Measurements from ENCODE around the gene PLEKHA6.

PLEKHA6 gene

GRCh38 chr1:204278251-204278650 is 81.5 kb downstream of the PLEKHA6 start:
- Histone ChIP-seq H3K4me3 (ENCODE audit: low read length) (no peak overlapping the region), H3K9ac (ENCODE audit: low read depth, low read length) (no peak overlapping the region), H3K27me3 (ENCODE audit: insufficient read depth, low read length) (no peaks in the 10 kb centered on the region), H3K9me3 (ENCODE audit: insufficient read depth, low read depth, low read length) (no peaks in the 10 kb centered on the region), H3K36me3 (ENCODE audit: insufficient read depth, low read depth, low read length) (peaks cover 16% of the 10 kb centered on the region; the same call in 1 of the 2 replicates), H3K27ac (ENCODE audit: low read length) (no peak overlapping the region), H3K4me1 (ENCODE audit: insufficient read depth, low read length) (peaks cover 6% of the 10 kb centered on the region; the same call in 1 of the 2 replicates)

- Histone ChIP-seq H3K4me1 (ENCODE audit: insufficient read depth, low read length) (peaks cover 6% of the 10 kb centered on the region; the same call in 1 of the 2 replicates), H3K36me3 (ENCODE audit: insufficient read depth, low read depth, low read length) (peaks cover 22% of the 10 kb centered on the region; the same call in 1 of the 2 replicates), H3K27ac (ENCODE audit: low read length) (no peak overlapping the region), H3K9ac (ENCODE audit: low read depth, low read length) (no peak overlapping the region), H3K9me3 (ENCODE audit: insufficient read depth, low read depth, low read length) (no peaks in the 10 kb centered on the region), H3K27me3 (ENCODE audit: insufficient read depth, low read length) (no peaks in the 10 kb centered on the region), H3K4me3 (ENCODE audit: low read length) (no peak overlapping the region)
These were observed 82.0 kb downstream of the PLEKHA6 start for GRCh38 chr1:204277563-204278219.

GRCh38 chr1:204275695-204276370 is 83.9 kb downstream of the PLEKHA6 start:
- Histone ChIP-seq H3K9ac (ENCODE audit: low read depth, low read length) (no peak overlapping the region), H3K27me3 (ENCODE audit: insufficient read depth, low read length) (no peaks in the 10 kb centered on the region), H3K4me3 (ENCODE audit: low read length) (no peak overlapping the region), H3K36me3 (ENCODE audit: insufficient read depth, low read depth, low read length) (peaks cover 32% of the 10 kb centered on the region; the same call in 1 of the 2 replicates), H3K27ac (ENCODE audit: low read length) (no peak overlapping the region), H3K9me3 (ENCODE audit: insufficient read depth, low read depth, low read length) (no peaks in the 10 kb centered on the region), H3K4me1 (ENCODE audit: insufficient read depth, low read length) (peaks cover 6% of the 10 kb centered on the region; the same call in 1 of the 2 replicates)

- no peak overlapping the region for H3K9ac ChIP-seq (ENCODE audit: low read depth, low read length)
- no peaks in the 10 kb centered on the region for H3K27me3 ChIP-seq (ENCODE audit: insufficient read depth, low read length)
- no peak overlapping the region for H3K27ac ChIP-seq (ENCODE audit: low read length)
- no peak overlapping the region for H3K4me3 ChIP-seq (ENCODE audit: low read length)
- H3K4me1 ChIP-seq (ENCODE audit: insufficient read depth, low read length) = peaks cover 5% of the 10 kb centered on the region; the same call in 1 of the 2 replicates
- H3K36me3 ChIP-seq (ENCODE audit: insufficient read depth, low read depth, low read length) = peaks cover 43% of the 10 kb centered on the region; the same call in 1 of the 2 replicates
- H3K9me3 ChIP-seq (ENCODE audit: insufficient read depth, low read depth, low read length) = no peaks in the 10 kb centered on the region
These were observed 85.3 kb downstream of the PLEKHA6 start for GRCh38 chr1:204274446-204274845.

GRCh38 chr1:204272505-204272904 is 87.2 kb downstream of the PLEKHA6 start:
- H3K36me3 ChIP-seq (ENCODE audit: insufficient read depth, low read depth, low read length) = peaks cover 50% of the 10 kb centered on the region; the same call in 1 of the 2 replicates
- no peaks in the 10 kb centered on the region for H3K9me3 ChIP-seq (ENCODE audit: insufficient read depth, low read depth, low read length)
- H3K27ac ChIP-seq (ENCODE audit: low read length) = no peak overlapping the region
- H3K4me3 ChIP-seq (ENCODE audit: low read length) = no peak overlapping the region
- no peaks in the 10 kb centered on the region for H3K27me3 ChIP-seq (ENCODE audit: insufficient read depth, low read length)
- H3K4me1 ChIP-seq (ENCODE audit: insufficient read depth, low read length) = no peaks in the 10 kb centered on the region
- no peak overlapping the region for H3K9ac ChIP-seq (ENCODE audit: low read depth, low read length)

GRCh38 chr1:204271970-204272369 is 87.8 kb downstream of the PLEKHA6 start:
- H3K27ac ChIP-seq (ENCODE audit: low read length) = no peak overlapping the region
- no peaks in the 10 kb centered on the region for H3K4me1 ChIP-seq (ENCODE audit: insufficient read depth, low read length)
- no peaks in the 10 kb centered on the region for H3K9me3 ChIP-seq (ENCODE audit: insufficient read depth, low read depth, low read length)
- no peak overlapping the region for H3K9ac ChIP-seq (ENCODE audit: low read depth, low read length)
- H3K27me3 ChIP-seq (ENCODE audit: insufficient read depth, low read length) = no peaks in the 10 kb centered on the region
- no peak overlapping the region for H3K4me3 ChIP-seq (ENCODE audit: low read length)
- H3K36me3 ChIP-seq (ENCODE audit: insufficient read depth, low read depth, low read length) = peaks cover 53% of the 10 kb centered on the region; the same call in 1 of the 2 replicates

GRCh38 chr1:204268101-204268500 is 91.6 kb downstream of the PLEKHA6 start:
- H3K4me3 ChIP-seq (ENCODE audit: low read length) = no peak overlapping the region
- no peak overlapping the region for H3K9ac ChIP-seq (ENCODE audit: low read depth, low read length)
- H3K27ac ChIP-seq (ENCODE audit: low read length) = no peak overlapping the region
- H3K4me1 ChIP-seq (ENCODE audit: insufficient read depth, low read length) = no peaks in the 10 kb centered on the region
- no peaks in the 10 kb centered on the region for H3K27me3 ChIP-seq (ENCODE audit: insufficient read depth, low read length)
- peaks cover 57% of the 10 kb centered on the region; the same call in 1 of the 2 replicates for H3K36me3 ChIP-seq (ENCODE audit: insufficient read depth, low read depth, low read length)
- no peaks in the 10 kb centered on the region for H3K9me3 ChIP-seq (ENCODE audit: insufficient read depth, low read depth, low read length)

- no peaks in the 10 kb centered on the region for H3K27me3 ChIP-seq (ENCODE audit: insufficient read depth, low read length)
- H3K4me3 ChIP-seq (ENCODE audit: low read length) = no peak overlapping the region
- no peaks in the 10 kb centered on the region for H3K4me1 ChIP-seq (ENCODE audit: insufficient read depth, low read length)
- no peak overlapping the region for H3K9ac ChIP-seq (ENCODE audit: low read depth, low read length)
- no peak overlapping the region for H3K27ac ChIP-seq (ENCODE audit: low read length)
- peaks cover 49% of the 10 kb centered on the region; the same call in 1 of the 2 replicates for H3K36me3 ChIP-seq (ENCODE audit: insufficient read depth, low read depth, low read length)
- H3K9me3 ChIP-seq (ENCODE audit: insufficient read depth, low read depth, low read length) = no peaks in the 10 kb centered on the region
These were observed 92.5 kb downstream of the PLEKHA6 start for GRCh38 chr1:204267191-204267601.

GRCh38 chr1:204266504-204267034 is 93.2 kb downstream of the PLEKHA6 start:
- no peak overlapping the region for H3K4me3 ChIP-seq (ENCODE audit: low read length)
- no peaks in the 10 kb centered on the region for H3K4me1 ChIP-seq (ENCODE audit: insufficient read depth, low read length)
- H3K9ac ChIP-seq (ENCODE audit: low read depth, low read length) = no peak overlapping the region
- no peaks in the 10 kb centered on the region for H3K27me3 ChIP-seq (ENCODE audit: insufficient read depth, low read length)
- H3K36me3 ChIP-seq (ENCODE audit: insufficient read depth, low read depth, low read length) = peaks cover 49% of the 10 kb centered on the region; the same call in 1 of the 2 replicates
- no peak overlapping the region for H3K27ac ChIP-seq (ENCODE audit: low read length)
- H3K9me3 ChIP-seq (ENCODE audit: insufficient read depth, low read depth, low read length) = no peaks in the 10 kb centered on the region

- H3K27ac ChIP-seq (ENCODE audit: low read length) = no peak overlapping the region
- H3K4me3 ChIP-seq (ENCODE audit: low read length) = no peak overlapping the region
- H3K9ac ChIP-seq (ENCODE audit: low read depth, low read length) = no peak overlapping the region
- H3K36me3 ChIP-seq (ENCODE audit: insufficient read depth, low read depth, low read length) = peaks cover 43% of the 10 kb centered on the region; the same call in 1 of the 2 replicates
- H3K9me3 ChIP-seq (ENCODE audit: insufficient read depth, low read depth, low read length) = no peaks in the 10 kb centered on the region
- no peaks in the 10 kb centered on the region for H3K27me3 ChIP-seq (ENCODE audit: insufficient read depth, low read length)
- H3K4me1 ChIP-seq (ENCODE audit: insufficient read depth, low read length) = no peaks in the 10 kb centered on the region
These were observed 94.1 kb downstream of the PLEKHA6 start for GRCh38 chr1:204265665-204266064.

- Histone ChIP-seq H3K4me1 (ENCODE audit: insufficient read depth, low read length) (no peaks in the 10 kb centered on the region), H3K27ac (ENCODE audit: low read length) (no peak overlapping the region), H3K9me3 (ENCODE audit: insufficient read depth, low read depth, low read length) (no peaks in the 10 kb centered on the region), H3K4me3 (ENCODE audit: low read length) (no peak overlapping the region), H3K9ac (ENCODE audit: low read depth, low read length) (no peak overlapping the region), H3K27me3 (ENCODE audit: insufficient read depth, low read length) (no peaks in the 10 kb centered on the region), H3K36me3 (ENCODE audit: insufficient read depth, low read depth, low read length) (peaks cover 37% of the 10 kb centered on the region; the same call in 1 of the 2 replicates)
These were observed 94.9 kb downstream of the PLEKHA6 start for GRCh38 chr1:204264805-204265204.
